ENCODE results near the gene ARPC2. TPM values are rescaled to one million over a fixed set of nuclear protein-coding genes. Genes with fewer than 3 reads are reported as not detected.

The ARPC2 gene
- total RNA-seq, 2 experiments from 2014 or later: 562 to 566 TPM

GRCh38 chr2:218257390-218257981 lies 40.5 kb downstream of the ARPC2 start:
- H3K27ac Mint-ChIP-seq: peak overlapping the region; percentile 82
- DNase-seq: peak; percentile 70
- H3K36me3 Mint-ChIP-seq: peaks cover 20% of the 10 kb centered on the region
- H3K4me1 Mint-ChIP-seq: peaks cover 33% of the 10 kb centered on the region
- H3K4me3 Mint-ChIP-seq: no peak overlapping the region
- no peaks in the 10 kb centered on the region for H3K9me3 Mint-ChIP-seq
- no peaks in the 10 kb centered on the region for H3K27me3 Mint-ChIP-seq

GRCh38 chr2:218259099-218259961 lies 42.3 kb downstream of the ARPC2 start:
- H3K9me3 Mint-ChIP-seq: no peaks in the 10 kb centered on the region
- H3K4me1 Mint-ChIP-seq: peaks cover 36% of the 10 kb centered on the region
- H3K4me3 Mint-ChIP-seq: no peak overlapping the region
- no peak for DNase-seq
- H3K27ac Mint-ChIP-seq: peak overlapping the region; percentile 54
- peaks cover 15% of the 10 kb centered on the region for H3K36me3 Mint-ChIP-seq
- no peaks in the 10 kb centered on the region for H3K27me3 Mint-ChIP-seq

GRCh38 chr2:218260166-218260565 lies 43.2 kb downstream of the ARPC2 start:
- Mint-ChIP-seq H3K4me3 (no peak overlapping the region), H3K4me1 (peaks cover 29% of the 10 kb centered on the region), H3K9me3 (no peaks in the 10 kb centered on the region), H3K36me3 (peaks cover 11% of the 10 kb centered on the region), H3K27ac (no peak overlapping the region), H3K27me3 (no peaks in the 10 kb centered on the region)
- DNase-seq: no peak

GRCh38 chr2:218260742-218261422 lies 43.9 kb downstream of the ARPC2 start, which contains the start of gene GPBAR1:
Gene GPBAR1, plus strand, starts transcription at chr2:218261015. Its CDS starts 1,710 bp downstream, at chr2:218262725.
- Mint-ChIP-seq H3K4me1 (peaks cover 26% of the 10 kb centered on the region), H3K27me3 (no peaks in the 10 kb centered on the region), H3K27ac (peak within 1 kb of the TSS; percentile 13), H3K36me3 (peaks cover 8% of the 10 kb centered on the region), H3K9me3 (no peaks in the 10 kb centered on the region), H3K4me3 (no peak within 1 kb of the TSS)
- DNase-seq: no peak

- H3K36me3 Mint-ChIP-seq: peaks cover 4% of the 10 kb centered on the region
- no peak overlapping the region for H3K4me3 Mint-ChIP-seq
- H3K4me1 Mint-ChIP-seq: peaks cover 27% of the 10 kb centered on the region
- DNase-seq: no peak
- H3K27ac Mint-ChIP-seq: peak overlapping the region; percentile 13
- H3K27me3 Mint-ChIP-seq: no peaks in the 10 kb centered on the region
- H3K9me3 Mint-ChIP-seq: no peaks in the 10 kb centered on the region
These were observed 44.6 kb downstream of the ARPC2 start for GRCh38 chr2:218261423-218262236.

- peaks cover 23% of the 10 kb centered on the region for H3K4me1 Mint-ChIP-seq
- no peaks in the 10 kb centered on the region for H3K9me3 Mint-ChIP-seq
- no peak for DNase-seq
- no peaks in the 10 kb centered on the region for H3K27me3 Mint-ChIP-seq
- no peak overlapping the region for H3K27ac Mint-ChIP-seq
- H3K36me3 Mint-ChIP-seq: peaks cover 4% of the 10 kb centered on the region
- no peak overlapping the region for H3K4me3 Mint-ChIP-seq
These were observed 45.2 kb downstream of the ARPC2 start for GRCh38 chr2:218262237-218262600.

- no peak overlapping the region for H3K27ac Mint-ChIP-seq
- DNase-seq: no peak
- H3K4me1 Mint-ChIP-seq: peaks cover 22% of the 10 kb centered on the region
- peaks cover 7% of the 10 kb centered on the region for H3K36me3 Mint-ChIP-seq
- no peaks in the 10 kb centered on the region for H3K27me3 Mint-ChIP-seq
- H3K9me3 Mint-ChIP-seq: no peaks in the 10 kb centered on the region
- no peak overlapping the region for H3K4me3 Mint-ChIP-seq
These were observed 45.9 kb downstream of the ARPC2 start for GRCh38 chr2:218262631-218263586.

GRCh38 chr2:218263817-218264641 lies 47.0 kb downstream of the ARPC2 start:
- Mint-ChIP-seq H3K36me3 (peaks cover 7% of the 10 kb centered on the region), H3K27me3 (no peaks in the 10 kb centered on the region), H3K9me3 (no peaks in the 10 kb centered on the region), H3K4me1 (peaks cover 20% of the 10 kb centered on the region), H3K4me3 (no peak overlapping the region), H3K27ac (peak overlapping the region; percentile 1)
- DNase-seq: no peak

GRCh38 chr2:218264773-218265561 lies 48.0 kb downstream of the ARPC2 start:
- H3K4me3 Mint-ChIP-seq: no peak overlapping the region
- peaks cover 11% of the 10 kb centered on the region for H3K36me3 Mint-ChIP-seq
- H3K27me3 Mint-ChIP-seq: no peaks in the 10 kb centered on the region
- peaks cover 24% of the 10 kb centered on the region for H3K4me1 Mint-ChIP-seq
- H3K9me3 Mint-ChIP-seq: no peaks in the 10 kb centered on the region
- H3K27ac Mint-ChIP-seq: no peak overlapping the region
- DNase-seq: no peak

GRCh38 chr2:218265626-218266025 lies 48.6 kb downstream of the ARPC2 start:
- H3K36me3 Mint-ChIP-seq: peaks cover 11% of the 10 kb centered on the region
- H3K9me3 Mint-ChIP-seq: no peaks in the 10 kb centered on the region
- H3K27me3 Mint-ChIP-seq: no peaks in the 10 kb centered on the region
- H3K4me3 Mint-ChIP-seq: no peak overlapping the region
- H3K4me1 Mint-ChIP-seq: peaks cover 24% of the 10 kb centered on the region
- H3K27ac Mint-ChIP-seq: no peak overlapping the region
- no peak for DNase-seq

GRCh38 chr2:218266316-218266979 lies 49.5 kb downstream of the ARPC2 start:
- Mint-ChIP-seq H3K9me3 (no peaks in the 10 kb centered on the region), H3K4me1 (peaks cover 28% of the 10 kb centered on the region), H3K27ac (no peak overlapping the region), H3K4me3 (no peak overlapping the region), H3K36me3 (peaks cover 11% of the 10 kb centered on the region), H3K27me3 (no peaks in the 10 kb centered on the region)
- no peak for DNase-seq

- Mint-ChIP-seq H3K27ac (no peak overlapping the region), H3K4me1 (peaks cover 36% of the 10 kb centered on the region), H3K27me3 (no peaks in the 10 kb centered on the region), H3K9me3 (no peaks in the 10 kb centered on the region), H3K36me3 (peaks cover 11% of the 10 kb centered on the region), H3K4me3 (peak overlapping the region; percentile 35)
- DNase-seq: no peak
These were observed 50.3 kb downstream of the ARPC2 start for GRCh38 chr2:218267259-218267658.
